CD4-positive, CD25-positive, alpha-beta regulatory T cell (primary cell): ENCODE measurements around the gene GJA1. TPM values are rescaled to one million over a fixed set of nuclear protein-coding genes. Genes with fewer than 3 reads are reported as not detected.

Experiments
- ATAC-seq, 2 donors: fragments of 150-1000 bp; cut with Tn5 transposase; one replicate each; pipeline ENCODE4 v1.10.0; 2021; ENCODE audit warnings: low read depth in 2 of 2, moderate number of reproducible peaks in 2 of 2, moderate library complexity in 1 of 2
- DNase-seq, 3 donors: peaks; one replicate each; pipeline versions ENCODE4 v3.0.0 to v3.0.0-alpha.2; 2012 to 2022; ENCODE audit warnings: mixed read lengths in 1 of 3
- H3K27ac ChIP-seq: one replicate; pipeline ENCODE4 v1.7.0; 2013; ENCODE audit warnings: mild to moderate bottlenecking, low read length; ENCODE audit not compliant: insufficient read depth, poor library complexity, severe bottlenecking
- H3K27me3 ChIP-seq: one replicate; pipeline ENCODE4 v1.7.0; 2013; ENCODE audit warnings: low read length; ENCODE audit not compliant: control insufficient read depth, insufficient read depth
- H3K36me3 ChIP-seq: one replicate; pipeline ENCODE4 v1.7.0; 2013; ENCODE audit warnings: mild to moderate bottlenecking, low read length, moderate library complexity; ENCODE audit not compliant: control insufficient read depth, insufficient read depth
- H3K4me1 ChIP-seq: 2 replicates; pipeline ENCODE4 v1.7.0; 2013; ENCODE audit warnings: mild to moderate bottlenecking, low read length; ENCODE audit not compliant: insufficient read depth, control insufficient read depth, poor library complexity, severe bottlenecking
- H3K4me3 ChIP-seq: one replicate; pipeline ENCODE4 v1.7.0; 2013; ENCODE audit warnings: low read depth, mild to moderate bottlenecking, low read length, moderate library complexity
- H3K9me3 ChIP-seq, 2 experiments: 1 replicate in 1 of 2; 2 replicates in 1 of 2; pipeline ENCODE4 v1.7.0; 2013; ENCODE audit warnings: low read length in 2 of 2, mild to moderate bottlenecking in 1 of 2, moderate library complexity in 1 of 2; ENCODE audit not compliant: control insufficient read depth in 2 of 2
- H3K27ac Mint-ChIP-seq, 3 donors: one replicate each; pipeline ENCODE4 v1.8.0; 2020 to 2022; ENCODE audit warnings: mild to moderate bottlenecking in 3 of 3, mixed read lengths in 3 of 3, moderate library complexity in 2 of 3
- H3K27me3 Mint-ChIP-seq: one replicate; pipeline ENCODE4 v1.8.0; 2022; ENCODE audit warnings: mild to moderate bottlenecking, mixed read lengths
- H3K36me3 Mint-ChIP-seq: one replicate; pipeline ENCODE4 v1.8.0; 2020; ENCODE audit warnings: mixed read lengths
- H3K4me1 Mint-ChIP-seq, 4 donors: one replicate each; pipeline ENCODE4 v1.8.0; 2020 to 2022; ENCODE audit warnings: mixed read lengths in 4 of 4, mild to moderate bottlenecking in 1 of 4
- H3K4me3 Mint-ChIP-seq, 4 donors: one replicate each; pipeline ENCODE4 v1.8.0; 2020 to 2022; ENCODE audit warnings: mild to moderate bottlenecking in 4 of 4, mixed read lengths in 4 of 4, moderate library complexity in 3 of 4
- H3K9me3 Mint-ChIP-seq, 7 donors: one replicate each; pipeline ENCODE4 v1.8.0; 2020 to 2022; ENCODE audit warnings: mixed read lengths in 7 of 7, mild to moderate bottlenecking in 3 of 7, moderate library complexity in 2 of 7
- polyA plus RNA-seq, 4 donors: library from polyadenylated mRNA; unstranded; fragments of 300-500 nt; fragmentation: Illumina TruSeq; gene quantifications; one replicate each; pipeline ENCODE4 v1.2.3, GENCODE V29; 2021
- total RNA-seq: library from RNA; stranded (reverse); gene quantifications from one replicate; pipeline ENCODE4 v1.2.3, GENCODE V29; 2022

The GJA1 gene
- total and polyA plus RNA-seq, 5 donors from 2014 or later, result not detected

DNA sequence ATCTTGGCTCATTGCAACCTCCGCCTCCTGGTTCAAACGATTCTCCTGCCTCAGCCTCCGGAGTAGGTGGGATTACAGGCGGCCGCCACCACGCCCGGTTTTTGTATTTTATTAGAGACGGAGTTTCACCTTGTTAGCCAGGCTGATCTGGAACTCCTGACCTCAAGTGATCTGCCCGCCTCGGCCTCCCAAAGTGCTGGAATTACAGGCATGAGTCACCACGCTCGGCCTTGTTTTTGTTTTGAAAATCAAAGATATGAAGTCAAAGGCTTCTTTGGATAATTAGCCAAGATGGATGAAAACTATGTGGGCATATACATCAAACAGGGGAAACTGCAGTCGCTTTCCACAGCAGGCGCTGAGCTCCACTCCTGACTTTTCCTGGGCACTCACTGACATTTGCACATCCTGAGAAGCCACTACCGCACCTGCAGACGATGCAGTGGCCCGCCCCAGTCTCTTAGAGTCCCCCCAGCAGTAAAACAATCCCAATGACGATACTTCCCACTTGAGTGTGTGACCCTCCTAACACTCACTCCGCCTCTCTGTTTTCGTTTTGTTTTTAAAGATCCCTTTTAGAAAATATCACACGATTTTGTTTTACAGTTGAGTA, 44.1 kb downstream of the GJA1 start:
- no peak overlapping the region for H3K27ac ChIP-seq
- H3K36me3 Mint-ChIP-seq, result no peaks in the 10 kb centered on the region
- ATAC-seq, result no peak

DNA sequence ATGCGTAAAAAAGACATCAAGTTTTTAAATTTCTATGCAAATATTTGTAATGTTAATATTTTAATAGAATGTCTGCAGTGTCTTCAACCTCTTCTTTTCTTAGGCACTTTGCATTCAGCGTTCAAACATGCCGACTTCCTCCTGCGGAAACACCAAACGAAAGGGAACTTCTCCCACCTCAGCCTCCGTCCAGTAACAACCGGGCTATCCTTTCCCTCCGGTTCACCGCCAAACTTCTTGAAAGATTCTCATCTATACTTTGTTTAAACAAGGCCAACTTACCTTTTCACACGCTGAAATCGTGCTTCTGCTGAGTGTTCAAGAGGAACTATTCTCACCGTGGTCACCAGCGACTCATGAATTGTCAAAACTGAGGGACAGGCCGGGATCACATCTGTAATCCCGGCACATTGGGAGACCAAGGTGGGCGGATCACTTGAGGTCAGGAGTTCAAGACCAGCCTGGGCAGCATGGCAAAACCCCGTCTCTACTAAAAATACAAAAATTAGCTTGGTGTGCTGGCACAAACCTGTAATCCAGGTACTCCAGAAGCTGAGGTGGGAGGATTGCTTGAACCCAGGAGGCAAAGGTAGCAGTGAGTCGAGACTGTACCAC, 44.8 kb downstream of the GJA1 start:
- Histone ChIP-seq H3K36me3 (no peaks in the 10 kb centered on the region), H3K4me1 (no peaks in the 10 kb centered on the region), H3K4me3 (no peak overlapping the region), H3K27ac (no peak overlapping the region), H3K9me3 (no peaks in the 10 kb centered on the region), H3K27me3 (no peaks in the 10 kb centered on the region)
- Mint-ChIP-seq H3K27ac (no peak overlapping the region), H3K9me3 (peaks cover 0 to 3% (median 0%) of the 10 kb centered on the region in 7 donors), H3K36me3 (no peaks in the 10 kb centered on the region), H3K4me3 (no peak overlapping the region), H3K27me3 (no peaks in the 10 kb centered on the region), H3K4me1 (no peaks in the 10 kb centered on the region)
- DNase-seq (no peak), ATAC-seq (no peak)

More for the DNA sequence above, 44.1 kb downstream of the GJA1 start:
- no peaks in the 10 kb centered on the region for H3K27me3 ChIP-seq
- H3K4me3 ChIP-seq, result no peak overlapping the region
- H3K4me1 Mint-ChIP-seq, result no peaks in the 10 kb centered on the region
- no peak overlapping the region for H3K27ac Mint-ChIP-seq
- H3K4me1 ChIP-seq, result no peaks in the 10 kb centered on the region
- no peaks in the 10 kb centered on the region for H3K27me3 Mint-ChIP-seq
- no peak for DNase-seq
- peaks cover 0 to 3% (median 0%) of the 10 kb centered on the region in 7 donors for H3K9me3 Mint-ChIP-seq
- no peak overlapping the region for H3K4me3 Mint-ChIP-seq
- H3K36me3 ChIP-seq, result no peaks in the 10 kb centered on the region
- H3K9me3 ChIP-seq, result no peaks in the 10 kb centered on the region

DNA sequence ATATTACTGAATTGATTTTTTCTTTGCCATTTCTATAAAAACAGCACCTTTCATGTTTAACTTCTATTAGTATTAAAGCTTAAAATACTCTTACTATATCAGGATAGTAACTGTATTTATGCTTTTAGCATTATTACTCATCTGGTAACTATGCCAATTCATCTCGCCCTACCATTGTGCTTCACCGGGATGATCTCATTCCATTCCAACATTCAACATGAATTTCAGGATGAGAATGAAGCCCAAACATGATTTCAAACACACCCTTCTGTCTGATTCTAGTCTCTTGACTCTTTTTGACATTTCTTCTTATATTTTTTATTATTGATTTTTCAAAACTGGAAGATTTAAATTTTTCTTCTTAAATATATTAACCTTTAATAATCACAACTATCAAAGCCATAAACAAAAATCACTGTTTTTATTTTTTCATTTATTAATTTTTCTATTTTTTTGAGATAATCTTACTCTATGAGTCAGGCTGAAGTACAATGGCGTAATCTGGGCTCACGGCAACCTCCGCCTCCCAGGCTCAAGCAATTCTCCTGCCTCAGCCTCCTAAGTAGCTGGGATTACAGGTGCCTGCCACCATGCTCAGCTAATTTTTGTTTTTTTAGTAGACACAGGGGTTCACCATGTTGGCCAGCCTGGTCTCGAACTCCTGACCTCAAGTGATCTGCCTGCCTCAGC, 46.7 kb downstream of the GJA1 start:
- Histone ChIP-seq H3K27me3 (no peaks in the 10 kb centered on the region), H3K36me3 (no peaks in the 10 kb centered on the region), H3K4me3 (no peak overlapping the region), H3K9me3 (no peaks in the 10 kb centered on the region), H3K27ac (no peak overlapping the region), H3K4me1 (no peaks in the 10 kb centered on the region)
- H3K36me3 Mint-ChIP-seq, result no peaks in the 10 kb centered on the region
- H3K27me3 Mint-ChIP-seq, result no peaks in the 10 kb centered on the region
- no peak for DNase-seq
- no peak overlapping the region for H3K4me3 Mint-ChIP-seq
- ATAC-seq, result no peak
- H3K9me3 Mint-ChIP-seq, result peaks cover 0 to 3% (median 0%) of the 10 kb centered on the region in 7 donors
- no peaks in the 10 kb centered on the region for H3K4me1 Mint-ChIP-seq
- H3K27ac Mint-ChIP-seq, result no peak overlapping the region

DNA sequence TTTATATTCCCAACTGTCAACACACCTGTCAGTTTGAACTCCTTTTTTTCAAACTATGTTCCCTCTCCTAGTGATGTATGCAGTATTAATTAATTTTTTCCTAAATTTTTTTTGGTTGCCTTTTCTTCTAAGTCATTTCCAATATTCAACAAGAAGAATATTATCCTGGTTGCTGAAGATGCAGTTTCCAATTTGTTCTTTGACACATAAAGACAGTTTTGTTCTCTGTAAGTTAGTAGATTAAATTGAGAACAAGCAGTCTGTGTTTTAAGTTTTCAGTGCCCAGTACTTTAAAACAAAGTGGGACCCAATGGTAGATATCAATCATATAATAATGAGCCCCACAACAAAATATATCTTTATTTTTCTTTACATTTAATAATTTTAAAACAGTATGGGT, 47.3 kb downstream of the GJA1 start:
- H3K36me3 Mint-ChIP-seq, result no peaks in the 10 kb centered on the region
- Histone ChIP-seq H3K36me3 (no peaks in the 10 kb centered on the region), H3K4me1 (no peaks in the 10 kb centered on the region), H3K4me3 (no peak overlapping the region), H3K9me3 (no peaks in the 10 kb centered on the region), H3K27ac (no peak overlapping the region), H3K27me3 (no peaks in the 10 kb centered on the region)
- ATAC-seq, result no peak
- H3K9me3 Mint-ChIP-seq, result peaks cover 0 to 3% (median 0%) of the 10 kb centered on the region in 7 donors
- no peaks in the 10 kb centered on the region for H3K27me3 Mint-ChIP-seq
- H3K4me3 Mint-ChIP-seq, result no peak overlapping the region
- H3K27ac Mint-ChIP-seq, result no peak overlapping the region
- no peak for DNase-seq
- no peaks in the 10 kb centered on the region for H3K4me1 Mint-ChIP-seq

DNA sequence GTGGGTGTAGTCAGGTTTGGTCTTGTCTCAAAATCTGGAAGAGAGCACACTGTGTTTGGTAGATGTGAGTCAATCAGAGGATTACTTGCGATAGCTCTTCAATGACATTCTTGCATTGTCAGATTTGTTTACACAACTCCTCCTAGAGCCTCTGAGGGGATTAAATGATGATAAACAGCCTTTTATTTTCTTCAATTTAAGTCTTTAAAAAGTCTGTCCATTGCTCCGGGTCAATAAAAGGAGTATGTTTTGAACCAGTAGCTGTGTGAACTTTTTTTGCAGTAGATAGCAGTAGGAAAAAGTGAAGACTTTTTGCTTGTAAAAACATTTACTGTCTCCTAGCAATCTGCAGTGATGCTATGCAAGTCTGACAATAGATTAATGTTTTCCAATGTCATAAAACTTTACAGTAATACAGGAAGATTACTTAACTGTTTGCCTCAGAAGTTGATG, 49.9 kb downstream of the GJA1 start:
- Histone ChIP-seq H3K36me3 (no peaks in the 10 kb centered on the region), H3K27me3 (no peaks in the 10 kb centered on the region), H3K9me3 (no peaks in the 10 kb centered on the region), H3K4me3 (no peak overlapping the region), H3K4me1 (no peaks in the 10 kb centered on the region), H3K27ac (no peak overlapping the region)
- H3K36me3 Mint-ChIP-seq, result no peaks in the 10 kb centered on the region
- H3K27me3 Mint-ChIP-seq, result no peaks in the 10 kb centered on the region
- H3K4me3 Mint-ChIP-seq, result no peak overlapping the region
- DNase-seq, result no peak
- no peaks in the 10 kb centered on the region for H3K4me1 Mint-ChIP-seq
- ATAC-seq, result no peak
- peaks cover 0 to 2% (median 0%) of the 10 kb centered on the region in 7 donors for H3K9me3 Mint-ChIP-seq
- no peak overlapping the region for H3K27ac Mint-ChIP-seq

DNA sequence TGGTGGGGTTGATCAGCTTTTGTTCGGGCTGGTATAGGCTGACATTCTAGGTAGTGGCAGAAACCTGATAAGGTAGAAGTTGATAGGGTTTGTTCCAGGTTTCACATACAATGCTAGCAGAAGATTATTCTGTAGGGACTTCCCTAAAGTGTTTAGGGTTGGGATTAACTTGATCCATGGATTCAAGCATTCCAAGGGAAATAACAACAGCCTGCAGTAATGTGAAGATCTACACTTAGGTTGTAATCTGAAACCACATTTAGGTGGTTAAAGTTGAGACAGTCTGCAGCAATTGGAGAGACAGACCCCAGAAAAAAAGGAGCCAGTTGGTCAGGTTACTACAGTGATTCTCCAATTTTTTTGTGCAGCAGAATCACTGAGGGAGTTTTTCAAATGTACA, 56.1 kb downstream of the GJA1 start:
- H3K27ac ChIP-seq, result no peak overlapping the region
- no peak overlapping the region for H3K27ac Mint-ChIP-seq
- H3K4me3 Mint-ChIP-seq, result no peak overlapping the region
- H3K36me3 Mint-ChIP-seq, result no peaks in the 10 kb centered on the region
- H3K36me3 ChIP-seq, result no peaks in the 10 kb centered on the region
- H3K9me3 ChIP-seq, result no peaks in the 10 kb centered on the region
- no peaks in the 10 kb centered on the region for H3K4me1 ChIP-seq
- no peak overlapping the region for H3K4me3 ChIP-seq
- H3K27me3 ChIP-seq, result no peaks in the 10 kb centered on the region
- DNase-seq (no peak), ATAC-seq (no peak)
- H3K9me3 Mint-ChIP-seq, result peaks cover 0 to 4% (median 0%) of the 10 kb centered on the region in 7 donors
- no peaks in the 10 kb centered on the region for H3K4me1 Mint-ChIP-seq
- no peaks in the 10 kb centered on the region for H3K27me3 Mint-ChIP-seq

DNA sequence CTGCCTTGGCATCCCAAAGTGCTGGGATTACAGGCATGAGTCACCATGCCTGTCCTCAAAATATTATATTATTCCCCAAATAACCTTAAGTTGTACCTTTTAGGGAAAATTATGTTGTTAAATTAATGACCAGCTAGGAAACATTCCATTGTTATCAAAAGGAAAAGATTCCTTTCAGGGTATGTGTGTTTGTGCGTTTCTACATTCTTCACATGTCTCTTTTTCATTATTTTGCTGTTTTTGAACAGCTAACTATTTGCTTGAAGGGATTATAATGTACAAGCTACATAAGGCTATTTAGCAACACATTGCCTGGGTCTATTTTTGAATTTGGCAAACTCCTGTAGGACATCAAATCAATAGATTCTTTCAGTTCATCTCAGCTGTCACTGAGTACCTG, 57.1 kb downstream of the GJA1 start:
- H3K9me3 Mint-ChIP-seq, result peaks cover 0 to 4% (median 0%) of the 10 kb centered on the region in 7 donors
- no peak for ATAC-seq
- no peak overlapping the region for H3K4me3 Mint-ChIP-seq

More for the DNA sequence above, 57.1 kb downstream of the GJA1 start:
- Histone ChIP-seq H3K27ac (no peak overlapping the region), H3K36me3 (no peaks in the 10 kb centered on the region), H3K4me1 (no peaks in the 10 kb centered on the region), H3K9me3 (no peaks in the 10 kb centered on the region), H3K4me3 (no peak overlapping the region), H3K27me3 (no peaks in the 10 kb centered on the region)
- DNase-seq, result no peak
- Mint-ChIP-seq H3K36me3 (no peaks in the 10 kb centered on the region), H3K27me3 (no peaks in the 10 kb centered on the region), H3K4me1 (no peaks in the 10 kb centered on the region), H3K27ac (no peak overlapping the region)
